HUES48 (cell line): Measurements from ENCODE around the gene OBP2A.

ENCODE experiments used
- H3K27ac ChIP-seq: one replicate; pipeline ENCODE4 v1.7.0; 2013; ENCODE audit warnings: low read depth, low read length, inconsistent platforms
- H3K27me3 ChIP-seq: 2 replicates; pipeline ENCODE4 v1.6.1; 2013; ENCODE audit warnings: mild to moderate bottlenecking, low read length; ENCODE audit not compliant: control insufficient read depth, insufficient read depth
- H3K36me3 ChIP-seq: 2 replicates; pipeline ENCODE4 v1.6.1; 2013; ENCODE audit warnings: low read length; ENCODE audit not compliant: control insufficient read depth, insufficient read depth
- H3K4me1 ChIP-seq: 2 replicates; pipeline ENCODE4 v1.6.1; 2013; ENCODE audit warnings: mild to moderate bottlenecking, low read length; ENCODE audit not compliant: control insufficient read depth, insufficient read depth
- H3K4me3 ChIP-seq: 2 replicates; pipeline ENCODE4 v1.5.1; 2013; ENCODE audit warnings: mild to moderate bottlenecking, low read depth, low read length
- H3K9ac ChIP-seq: 2 replicates; pipeline ENCODE4 v1.6.1; 2013; ENCODE audit warnings: mild to moderate bottlenecking, low read depth, low read length, moderate library complexity
- H3K9me3 ChIP-seq: 2 replicates; pipeline ENCODE4 v1.6.1; 2013; ENCODE audit warnings: low read length; ENCODE audit not compliant: control insufficient read depth, insufficient read depth

Gene OBP2A

DNA sequence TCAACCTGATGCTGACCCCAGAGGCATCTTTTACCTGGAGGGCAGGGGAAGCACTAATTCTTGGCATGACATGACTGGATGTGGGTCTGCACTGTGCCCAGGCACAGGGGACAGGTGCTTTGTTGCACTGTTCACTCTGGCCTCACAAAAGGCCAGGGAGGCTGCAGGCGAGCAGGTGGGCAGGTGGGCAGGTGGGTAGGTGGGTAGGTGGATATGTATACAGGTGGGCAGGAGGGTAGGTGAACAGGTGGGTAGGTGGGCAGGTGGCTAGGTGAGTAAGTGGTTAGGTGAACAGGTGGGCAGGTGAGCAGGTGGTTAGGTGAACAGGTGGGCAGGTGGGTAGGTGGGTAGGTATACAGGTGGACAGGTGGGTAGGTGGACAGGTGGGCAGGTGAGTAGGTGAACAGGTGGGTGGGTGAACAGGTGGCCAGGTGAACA, 17.1 kb downstream of the OBP2A start:
- no peak overlapping the region for H3K9ac ChIP-seq
- H3K4me1 ChIP-seq, result no peaks in the 10 kb centered on the region
- H3K4me3 ChIP-seq, result no peak overlapping the region
- H3K36me3 ChIP-seq, result no peaks in the 10 kb centered on the region
- no peak overlapping the region for H3K27ac ChIP-seq
- no peaks in the 10 kb centered on the region for H3K27me3 ChIP-seq
- no peaks in the 10 kb centered on the region for H3K9me3 ChIP-seq

DNA sequence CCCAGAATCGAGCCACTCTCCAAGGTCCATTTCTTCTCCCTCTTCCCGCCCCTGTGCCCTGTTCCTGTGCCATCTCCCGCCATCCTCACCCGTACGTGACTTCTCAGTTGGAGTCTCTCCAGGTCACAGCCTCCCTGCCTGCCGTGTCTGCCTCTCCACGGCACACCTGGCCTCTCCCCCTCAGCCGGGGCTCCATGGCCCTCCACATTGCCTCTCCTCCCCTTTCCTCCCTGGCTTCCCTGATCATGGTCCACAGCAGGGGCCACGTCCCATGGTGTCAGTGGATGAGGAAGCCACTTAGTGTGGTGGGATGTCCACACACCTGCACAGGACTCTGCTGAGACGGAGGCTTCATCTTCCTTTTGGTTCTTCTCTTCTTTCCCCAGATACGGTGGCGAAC, 17.9 kb downstream of the OBP2A start:
- Histone ChIP-seq H3K4me1 (no peaks in the 10 kb centered on the region), H3K4me3 (no peak overlapping the region), H3K9ac (no peak overlapping the region), H3K9me3 (no peaks in the 10 kb centered on the region), H3K27ac (no peak overlapping the region), H3K27me3 (no peaks in the 10 kb centered on the region), H3K36me3 (no peaks in the 10 kb centered on the region)

DNA sequence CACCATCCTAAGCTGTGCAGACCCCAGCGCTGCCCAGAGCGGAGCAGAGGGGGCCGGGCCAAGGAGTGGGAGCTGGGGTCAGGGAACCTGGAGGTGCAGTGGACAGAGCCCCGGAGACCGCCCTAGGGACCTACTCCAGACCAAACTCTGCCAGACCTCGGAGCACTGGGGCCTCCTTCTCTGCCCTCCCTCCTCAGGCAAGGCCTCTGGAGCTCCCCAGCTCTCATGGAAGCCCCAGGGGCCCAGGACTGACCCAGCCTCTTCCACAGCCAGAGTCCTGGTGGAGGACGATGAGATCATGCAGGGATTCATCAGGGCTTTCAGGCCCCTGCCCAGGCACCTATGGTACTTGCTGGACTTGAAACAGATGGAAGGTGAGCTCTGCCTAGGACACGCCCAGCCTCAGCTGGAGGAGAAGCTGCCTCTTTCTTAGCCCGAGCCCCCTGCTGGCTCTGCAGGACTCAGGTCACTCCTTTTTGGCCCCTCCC, 19.3 kb downstream of the OBP2A start:
- Histone ChIP-seq H3K4me3 (no peak overlapping the region), H3K4me1 (no peaks in the 10 kb centered on the region), H3K27ac (no peak overlapping the region), H3K36me3 (no peaks in the 10 kb centered on the region), H3K9me3 (peaks cover 5% of the 10 kb centered on the region; the same call in 1 of the 2 replicates), H3K9ac (no peak overlapping the region), H3K27me3 (no peaks in the 10 kb centered on the region)

DNA sequence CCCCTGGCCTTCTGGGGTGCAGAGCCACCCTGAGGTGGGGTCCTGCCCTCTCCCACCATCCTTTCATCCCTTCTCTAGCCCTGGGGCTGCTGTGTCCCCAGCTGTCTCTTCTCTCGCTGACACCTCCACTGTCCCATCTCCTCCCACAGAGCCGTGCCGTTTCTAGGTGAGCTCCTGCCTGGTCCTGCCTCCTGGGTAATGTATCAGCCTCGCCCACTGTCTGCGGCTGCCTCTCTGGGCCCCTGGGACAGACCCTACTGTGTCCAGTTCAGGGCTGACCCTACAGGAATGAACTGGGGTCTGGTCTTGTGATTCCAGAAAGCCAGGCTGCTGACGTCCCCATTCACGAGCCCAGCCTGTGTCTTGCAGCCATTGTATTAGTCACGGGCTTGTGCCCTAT, 19.7 kb downstream of the OBP2A start:
- Histone ChIP-seq H3K9me3 (peaks cover 5% of the 10 kb centered on the region; the same call in 1 of the 2 replicates), H3K4me3 (no peak overlapping the region), H3K4me1 (no peaks in the 10 kb centered on the region), H3K36me3 (no peaks in the 10 kb centered on the region), H3K9ac (no peak overlapping the region), H3K27me3 (no peaks in the 10 kb centered on the region), H3K27ac (no peak overlapping the region)

DNA sequence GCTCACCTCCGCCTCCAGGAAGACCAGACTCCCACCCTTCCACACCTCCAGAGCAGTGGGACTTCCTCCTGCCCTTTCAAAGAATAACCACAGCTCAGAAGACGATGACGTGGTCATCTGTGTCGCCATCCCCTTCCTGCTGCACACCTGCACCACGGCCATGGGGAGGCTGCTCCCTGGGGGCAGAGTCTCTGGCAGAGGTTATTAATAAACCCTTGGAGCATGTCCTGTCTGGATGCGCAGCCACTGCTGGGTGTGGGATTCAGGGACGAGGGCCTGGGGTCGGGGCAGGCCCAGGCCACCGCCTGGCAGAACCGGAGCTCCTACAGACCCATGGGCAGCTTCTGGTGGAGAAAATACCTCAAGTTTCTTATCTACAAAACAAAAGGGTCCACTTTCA, 20.6 kb downstream of the OBP2A start:
- Histone ChIP-seq H3K36me3 (no peaks in the 10 kb centered on the region), H3K27ac (no peak overlapping the region), H3K27me3 (no peaks in the 10 kb centered on the region), H3K9me3 (peaks cover 5% of the 10 kb centered on the region; the same call in 1 of the 2 replicates), H3K9ac (no peak overlapping the region), H3K4me1 (no peaks in the 10 kb centered on the region), H3K4me3 (no peak overlapping the region)

DNA sequence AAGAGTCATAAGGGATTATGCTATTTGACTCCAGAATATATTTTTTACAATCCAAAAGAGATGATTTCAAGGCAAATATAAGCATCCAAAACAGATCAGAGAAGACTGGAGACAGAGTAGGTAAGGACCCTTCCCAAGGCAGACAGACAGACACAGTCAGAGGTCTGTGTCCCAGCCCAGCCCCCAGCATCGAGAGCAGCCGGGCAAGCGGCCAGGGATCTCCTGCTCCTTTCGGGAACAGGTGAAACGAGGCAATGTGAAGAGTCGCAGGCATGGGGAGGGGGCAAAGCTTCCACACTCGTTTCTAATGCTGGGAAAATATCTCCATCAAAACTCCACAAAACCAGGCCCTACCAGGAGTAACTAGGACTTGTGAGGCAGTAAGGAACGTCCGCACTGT, 21.4 kb downstream of the OBP2A start:
- H3K36me3 ChIP-seq, result no peaks in the 10 kb centered on the region
- H3K27ac ChIP-seq, result no peak overlapping the region
- H3K9me3 ChIP-seq, result peaks cover 5% of the 10 kb centered on the region; the same call in 1 of the 2 replicates
- H3K4me1 ChIP-seq, result no peaks in the 10 kb centered on the region
- H3K9ac ChIP-seq, result no peak overlapping the region
- no peaks in the 10 kb centered on the region for H3K27me3 ChIP-seq
- no peak overlapping the region for H3K4me3 ChIP-seq

DNA sequence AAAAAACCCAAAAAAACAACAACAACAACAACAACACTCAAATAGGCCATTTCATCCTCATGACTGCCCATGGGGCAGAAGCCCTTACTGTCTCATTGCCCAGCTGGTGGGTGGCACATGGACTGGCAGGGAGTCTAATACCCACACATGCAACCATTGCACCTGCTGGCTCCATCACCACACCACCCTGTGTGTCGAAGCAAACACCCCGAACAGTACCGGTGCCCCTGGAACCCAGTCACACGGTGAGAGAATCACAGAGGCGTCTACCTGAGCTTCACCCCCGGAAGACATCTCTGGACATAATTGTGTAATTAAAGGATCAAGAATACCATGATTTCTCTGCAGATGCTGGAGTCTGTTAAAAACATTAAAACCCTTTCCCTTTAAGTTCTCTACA, 22.1 kb downstream of the OBP2A start:
- Histone ChIP-seq H3K9me3 (peaks cover 5% of the 10 kb centered on the region; the same call in 1 of the 2 replicates), H3K9ac (no peak overlapping the region), H3K36me3 (no peaks in the 10 kb centered on the region), H3K27ac (no peak overlapping the region), H3K27me3 (no peaks in the 10 kb centered on the region), H3K4me3 (no peak overlapping the region), H3K4me1 (no peaks in the 10 kb centered on the region)

DNA sequence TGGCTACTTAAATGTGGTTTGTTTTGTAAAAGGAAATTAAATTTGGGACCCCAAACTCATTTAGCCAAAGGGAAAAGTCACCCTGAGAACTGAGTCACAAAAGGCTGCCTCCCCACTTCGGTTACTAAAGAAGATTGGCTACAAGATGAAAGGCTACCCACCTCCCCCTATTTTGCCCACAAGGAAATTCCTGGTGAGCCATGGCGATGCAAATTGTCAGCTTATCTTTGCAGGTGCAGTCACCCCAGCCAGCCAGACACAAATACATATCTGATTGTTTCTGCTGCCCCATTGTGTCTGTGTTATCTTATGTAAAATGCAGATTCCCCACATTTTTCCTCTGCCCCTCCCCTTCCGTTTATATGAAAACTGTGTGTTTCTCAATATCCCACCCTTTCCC, 24.5 kb downstream of the OBP2A start:
- no peak overlapping the region for H3K4me3 ChIP-seq
- no peak overlapping the region for H3K9ac ChIP-seq
- no peaks in the 10 kb centered on the region for H3K36me3 ChIP-seq
- no peaks in the 10 kb centered on the region for H3K27me3 ChIP-seq
- peaks cover 5% of the 10 kb centered on the region; the same call in 1 of the 2 replicates for H3K9me3 ChIP-seq
- no peak overlapping the region for H3K27ac ChIP-seq
- H3K4me1 ChIP-seq, result no peaks in the 10 kb centered on the region

DNA sequence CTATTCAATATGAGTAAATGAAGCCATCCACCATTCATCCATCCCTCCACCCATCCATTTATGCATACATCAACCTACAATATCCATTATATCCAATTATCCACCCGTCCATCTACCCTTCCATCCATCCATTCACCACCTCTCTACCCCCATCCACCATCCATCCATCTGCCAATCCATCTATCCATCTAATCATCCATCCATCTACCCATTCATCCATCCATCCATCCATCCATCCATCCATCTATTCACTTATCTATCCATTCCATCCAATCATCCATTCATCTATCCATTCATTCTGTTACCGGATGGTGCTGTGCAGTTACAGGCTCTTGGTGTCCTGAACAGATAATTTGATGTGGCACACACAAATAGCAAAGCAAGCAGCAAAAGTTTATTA, 26.3 kb downstream of the OBP2A start:
- H3K4me3 ChIP-seq, result no peak overlapping the region
- H3K36me3 ChIP-seq, result no peaks in the 10 kb centered on the region
- no peaks in the 10 kb centered on the region for H3K4me1 ChIP-seq
- no peak overlapping the region for H3K9ac ChIP-seq
- H3K27ac ChIP-seq, result no peak overlapping the region
- H3K27me3 ChIP-seq, result no peaks in the 10 kb centered on the region
- peaks cover 5% of the 10 kb centered on the region; the same call in 1 of the 2 replicates for H3K9me3 ChIP-seq

DNA sequence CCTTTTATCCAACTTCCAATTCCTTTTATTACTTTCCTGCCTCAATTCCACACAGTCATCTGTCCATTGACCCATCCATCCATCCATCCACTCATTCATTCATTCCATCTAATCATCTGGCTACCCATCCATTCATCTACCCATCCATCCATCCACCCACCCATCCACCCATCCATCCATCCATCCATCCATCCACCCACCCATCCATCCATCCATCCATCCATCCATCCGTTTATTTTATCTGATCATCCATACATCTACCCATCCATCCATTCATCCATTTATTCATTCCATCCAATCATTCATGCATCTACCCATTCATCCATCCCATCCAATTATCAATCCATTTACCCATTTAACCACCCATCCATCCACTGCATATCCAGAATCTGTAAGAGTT, 27.2 kb downstream of the OBP2A start:
- Histone ChIP-seq H3K9me3 (peaks cover 5% of the 10 kb centered on the region; the same call in 1 of the 2 replicates), H3K27ac (no peak overlapping the region), H3K4me1 (no peaks in the 10 kb centered on the region), H3K36me3 (no peaks in the 10 kb centered on the region), H3K9ac (no peak overlapping the region), H3K4me3 (no peak overlapping the region), H3K27me3 (no peaks in the 10 kb centered on the region)

DNA sequence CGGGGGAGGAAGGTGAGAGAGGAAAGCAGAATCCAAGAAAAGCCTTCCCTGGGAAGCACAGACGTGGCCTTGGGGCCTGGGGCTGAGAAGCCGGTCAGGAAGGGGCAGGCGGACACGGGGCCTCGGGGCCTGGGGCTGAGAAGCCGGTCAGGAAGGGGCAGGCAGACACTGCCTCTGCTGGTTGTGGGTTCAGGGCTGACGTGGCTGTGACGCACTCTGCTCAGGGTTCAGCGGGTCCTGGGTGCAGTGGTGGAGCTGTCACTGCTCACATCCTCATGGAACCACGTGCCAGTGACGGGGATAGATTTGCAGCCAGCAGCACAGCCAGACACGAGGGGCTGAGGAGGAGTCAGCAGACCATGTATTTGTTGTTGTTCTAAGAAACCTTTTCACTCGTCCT, 28.4 kb downstream of the OBP2A start:
- H3K27ac ChIP-seq, result no peak overlapping the region
- H3K9ac ChIP-seq, result no peak overlapping the region
- H3K36me3 ChIP-seq, result no peaks in the 10 kb centered on the region
- no peak overlapping the region for H3K4me3 ChIP-seq
- H3K4me1 ChIP-seq, result no peaks in the 10 kb centered on the region
- H3K9me3 ChIP-seq, result peaks cover 1% of the 10 kb centered on the region; the same call in 1 of the 2 replicates
- no peaks in the 10 kb centered on the region for H3K27me3 ChIP-seq

DNA sequence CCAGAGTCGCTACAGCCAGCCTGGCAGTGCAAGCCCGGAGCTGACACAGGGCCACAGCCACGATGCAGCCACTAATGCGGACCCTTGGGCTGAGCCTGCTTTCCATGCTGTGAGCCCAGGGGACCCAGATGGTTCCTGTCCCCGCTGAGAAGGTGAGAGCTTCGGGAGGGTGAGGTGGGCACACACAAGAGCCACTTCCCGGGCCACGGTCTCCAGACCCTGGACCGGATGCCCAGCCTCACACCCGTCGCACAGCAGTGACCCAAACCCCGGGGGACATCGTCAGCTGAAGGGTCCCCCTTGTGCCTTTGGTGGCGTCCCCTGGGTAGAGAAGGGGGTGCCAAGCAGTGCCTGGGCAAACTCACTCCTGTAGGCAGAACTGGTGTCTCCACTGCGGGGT, 29.0 kb downstream of the OBP2A start:
- no peaks in the 10 kb centered on the region for H3K27me3 ChIP-seq
- H3K9ac ChIP-seq, result no peak overlapping the region
- H3K9me3 ChIP-seq, result no peaks in the 10 kb centered on the region
- no peak overlapping the region for H3K27ac ChIP-seq
- H3K4me1 ChIP-seq, result no peaks in the 10 kb centered on the region
- no peak overlapping the region for H3K4me3 ChIP-seq
- H3K36me3 ChIP-seq, result no peaks in the 10 kb centered on the region
